ENCODE measurements around the gene LHFPL6. TPM values are rescaled to one million over a fixed set of nuclear protein-coding genes. Genes with fewer than 3 reads are reported as not detected.

Gene LHFPL6
- total RNA-seq, 1 donor from 2014 or later = 4.8 TPM

- intact Hi-C loops (cut with micrococcal nuclease) = no loop called here
Measured at GRCh38 chr13:39521701-39522100, 81.3 kb downstream of the LHFPL6 start.

GRCh38 chr13:39516096-39516495, 86.9 kb downstream of the LHFPL6 start:
- Mint-ChIP-seq H3K27me3 (ENCODE audit: insufficient read depth) (peaks cover 8% of the 10 kb centered on the region), H3K4me3 (no peak overlapping the region), H3K36me3 (ENCODE audit: low read depth) (no peaks in the 10 kb centered on the region), H3K9me3 (no peaks in the 10 kb centered on the region), H3K27ac (no peak overlapping the region), H3K4me1 (ENCODE audit: low read depth) (no peaks in the 10 kb centered on the region)
- no peak for DNase-seq (ENCODE audit: low spot score)
- intact Hi-C loops (cut with micrococcal nuclease) = no loop called here

More at GRCh38 chr13:39521701-39522100, 81.3 kb downstream of the LHFPL6 start:
- no peak overlapping the region for H3K27ac Mint-ChIP-seq
- H3K4me1 Mint-ChIP-seq (ENCODE audit: low read depth) = no peaks in the 10 kb centered on the region
- H3K9me3 Mint-ChIP-seq = no peaks in the 10 kb centered on the region
- no peaks in the 10 kb centered on the region for H3K36me3 Mint-ChIP-seq (ENCODE audit: low read depth)
- no peak overlapping the region for H3K4me3 Mint-ChIP-seq
- peaks cover 1% of the 10 kb centered on the region for H3K27me3 Mint-ChIP-seq (ENCODE audit: insufficient read depth)
- DNase-seq (ENCODE audit: low spot score) = no peak

GRCh38 chr13:39515224-39515714, 87.7 kb downstream of the LHFPL6 start:
- intact Hi-C loops (cut with micrococcal nuclease) = no loop called here
- H3K4me3 Mint-ChIP-seq = no peak overlapping the region
- H3K4me1 Mint-ChIP-seq (ENCODE audit: low read depth) = no peaks in the 10 kb centered on the region
- no peak overlapping the region for H3K27ac Mint-ChIP-seq
- H3K9me3 Mint-ChIP-seq = no peaks in the 10 kb centered on the region
- no peaks in the 10 kb centered on the region for H3K36me3 Mint-ChIP-seq (ENCODE audit: low read depth)
- no peak for DNase-seq (ENCODE audit: low spot score)
- H3K27me3 Mint-ChIP-seq (ENCODE audit: insufficient read depth) = peaks cover 8% of the 10 kb centered on the region

- H3K27me3 Mint-ChIP-seq (ENCODE audit: insufficient read depth) = peaks cover 7% of the 10 kb centered on the region
- no peak overlapping the region for H3K27ac Mint-ChIP-seq
- intact Hi-C loops (cut with micrococcal nuclease) = no loop called here
- H3K4me1 Mint-ChIP-seq (ENCODE audit: low read depth) = no peaks in the 10 kb centered on the region
- H3K9me3 Mint-ChIP-seq = no peaks in the 10 kb centered on the region
- no peak for DNase-seq (ENCODE audit: low spot score)
- H3K36me3 Mint-ChIP-seq (ENCODE audit: low read depth) = no peaks in the 10 kb centered on the region
- H3K4me3 Mint-ChIP-seq = no peak overlapping the region
Measured at GRCh38 chr13:39512687-39513086, 90.3 kb downstream of the LHFPL6 start.

- no peaks in the 10 kb centered on the region for H3K9me3 Mint-ChIP-seq
- H3K27ac Mint-ChIP-seq = no peak overlapping the region
- H3K4me1 Mint-ChIP-seq (ENCODE audit: low read depth) = no peaks in the 10 kb centered on the region
- no peak for DNase-seq (ENCODE audit: low spot score)
- H3K4me3 Mint-ChIP-seq = no peak overlapping the region
- peaks cover 9% of the 10 kb centered on the region for H3K27me3 Mint-ChIP-seq (ENCODE audit: insufficient read depth)
- no peaks in the 10 kb centered on the region for H3K36me3 Mint-ChIP-seq (ENCODE audit: low read depth)
- intact Hi-C loops (cut with micrococcal nuclease) = no loop called here
Measured at GRCh38 chr13:39510316-39510695, 92.7 kb downstream of the LHFPL6 start.

- H3K27me3 Mint-ChIP-seq (ENCODE audit: insufficient read depth) = peaks cover 9% of the 10 kb centered on the region
- DNase-seq (ENCODE audit: low spot score) = no peak
- no peaks in the 10 kb centered on the region for H3K36me3 Mint-ChIP-seq (ENCODE audit: low read depth)
- no peaks in the 10 kb centered on the region for H3K9me3 Mint-ChIP-seq
- intact Hi-C loops (cut with micrococcal nuclease) = no loop called here
- no peak overlapping the region for H3K4me3 Mint-ChIP-seq
- H3K27ac Mint-ChIP-seq = no peak overlapping the region
- no peaks in the 10 kb centered on the region for H3K4me1 Mint-ChIP-seq (ENCODE audit: low read depth)
Measured at GRCh38 chr13:39509616-39510315, 93.2 kb downstream of the LHFPL6 start.

GRCh38 chr13:39506559-39507390, 96.2 kb downstream of the LHFPL6 start:
- Mint-ChIP-seq H3K4me3 (no peak overlapping the region), H3K27ac (no peak overlapping the region)
- no peak for DNase-seq (ENCODE audit: low spot score)

GRCh38 chr13:39505151-39505550, 97.8 kb downstream of the LHFPL6 start:
- no peaks in the 10 kb centered on the region for H3K9me3 Mint-ChIP-seq
- H3K36me3 Mint-ChIP-seq (ENCODE audit: low read depth) = no peaks in the 10 kb centered on the region
- H3K4me1 Mint-ChIP-seq (ENCODE audit: low read depth) = no peaks in the 10 kb centered on the region
- no peak overlapping the region for H3K27ac Mint-ChIP-seq
- no peak overlapping the region for H3K4me3 Mint-ChIP-seq
- H3K27me3 Mint-ChIP-seq (ENCODE audit: insufficient read depth) = peaks cover 5% of the 10 kb centered on the region
- intact Hi-C loops (cut with micrococcal nuclease) = no loop called here
- no peak for DNase-seq (ENCODE audit: low spot score)

More at GRCh38 chr13:39506559-39507390, 96.2 kb downstream of the LHFPL6 start:
- intact Hi-C loops (cut with micrococcal nuclease) = no loop called here
- no peaks in the 10 kb centered on the region for H3K36me3 Mint-ChIP-seq (ENCODE audit: low read depth)
- peaks cover 2% of the 10 kb centered on the region for H3K27me3 Mint-ChIP-seq (ENCODE audit: insufficient read depth)
- H3K4me1 Mint-ChIP-seq (ENCODE audit: low read depth) = no peaks in the 10 kb centered on the region
- H3K9me3 Mint-ChIP-seq = no peaks in the 10 kb centered on the region

GRCh38 chr13:39503048-39503447, 99.9 kb downstream of the LHFPL6 start:
- Mint-ChIP-seq H3K27ac (no peak overlapping the region), H3K4me1 (ENCODE audit: low read depth) (no peaks in the 10 kb centered on the region), H3K9me3 (no peaks in the 10 kb centered on the region), H3K27me3 (ENCODE audit: insufficient read depth) (peaks cover 5% of the 10 kb centered on the region), H3K36me3 (ENCODE audit: low read depth) (no peaks in the 10 kb centered on the region), H3K4me3 (no peak overlapping the region)
- DNase-seq (ENCODE audit: low spot score) = no peak
- intact Hi-C loops (cut with micrococcal nuclease) = no loop called here

GRCh38 chr13:39501702-39502324, 101.2 kb downstream of the LHFPL6 start:
- no peak for DNase-seq (ENCODE audit: low spot score)
- peaks cover 5% of the 10 kb centered on the region for H3K27me3 Mint-ChIP-seq (ENCODE audit: insufficient read depth)
- no peak overlapping the region for H3K4me3 Mint-ChIP-seq
- H3K27ac Mint-ChIP-seq = no peak overlapping the region
- intact Hi-C loops (cut with micrococcal nuclease) = no loop called here
- H3K4me1 Mint-ChIP-seq (ENCODE audit: low read depth) = no peaks in the 10 kb centered on the region
- no peaks in the 10 kb centered on the region for H3K9me3 Mint-ChIP-seq
- no peaks in the 10 kb centered on the region for H3K36me3 Mint-ChIP-seq (ENCODE audit: low read depth)

- H3K4me1 Mint-ChIP-seq (ENCODE audit: low read depth) = no peaks in the 10 kb centered on the region
- H3K9me3 Mint-ChIP-seq = no peaks in the 10 kb centered on the region
- H3K27me3 Mint-ChIP-seq (ENCODE audit: insufficient read depth) = peaks cover 3% of the 10 kb centered on the region
- no peak overlapping the region for H3K27ac Mint-ChIP-seq
- no peak for DNase-seq (ENCODE audit: low spot score)
- H3K36me3 Mint-ChIP-seq (ENCODE audit: low read depth) = no peaks in the 10 kb centered on the region
- intact Hi-C loops (cut with micrococcal nuclease) = no loop called here
- no peak overlapping the region for H3K4me3 Mint-ChIP-seq
Measured at GRCh38 chr13:39499604-39500003, 103.4 kb downstream of the LHFPL6 start.

GRCh38 chr13:39498471-39499114, 104.4 kb downstream of the LHFPL6 start:
- intact Hi-C loops (cut with micrococcal nuclease) = no loop called here
- Mint-ChIP-seq H3K4me1 (ENCODE audit: low read depth) (no peaks in the 10 kb centered on the region), H3K36me3 (ENCODE audit: low read depth) (no peaks in the 10 kb centered on the region), H3K27me3 (ENCODE audit: insufficient read depth) (peaks cover 3% of the 10 kb centered on the region), H3K4me3 (no peak overlapping the region), H3K27ac (no peak overlapping the region), H3K9me3 (no peaks in the 10 kb centered on the region)
- DNase-seq (ENCODE audit: low spot score) = no peak
